GM06990 (cell line): ENCODE measurements around the gene FZR1.

ENCODE experiments used
- DNase-seq: peaks from one replicate; pipeline ENCODE4 v3.0.0-alpha.2; 2011; ENCODE audit not compliant: insufficient read length; ENCODE audit errors: extremely low read depth
- H3K27me3 ChIP-seq: replicated peaks from 2 replicates; pipeline ENCODE4 v1.6.0; 2011; ENCODE audit warnings: low read length; ENCODE audit not compliant: control insufficient read depth, insufficient read depth
- H3K36me3 ChIP-seq: 2 replicates; pipeline ENCODE4 v1.5.1; 2011; ENCODE audit warnings: low read length; ENCODE audit not compliant: control insufficient read depth, insufficient read depth
- H3K4me3 ChIP-seq: replicated peaks from 2 replicates; pipeline ENCODE4 v1.5.1; 2011; ENCODE audit warnings: low read depth, mild to moderate bottlenecking, control low read depth, low read length
- CTCF ChIP-seq: IDR thresholded peaks from 2 replicates; pipeline ENCODE4 v1.5.1; 2011; ENCODE audit warnings: low read length, control low read depth, mild to moderate bottlenecking, inconsistent platforms; ENCODE audit not compliant: insufficient read depth, poor library complexity, severe bottlenecking

FZR1 gene

GRCh38 chr19:3572132-3572854 lies 66.2 kb downstream of the FZR1 start:
- DNase-seq = peak; percentile 100
- Histone ChIP-seq H3K27me3 (no peaks in the 10 kb centered on the region), H3K36me3 (peaks cover 5% of the 10 kb centered on the region), H3K4me3 (peak overlapping the region; percentile 45)
- TF ChIP-seq CTCF = no peak

GRCh38 chr19:3572855-3573161 lies 66.7 kb downstream of the FZR1 start, which contains the start of gene HMG20B:
Gene HMG20B (plus strand): TSS chr19:3572944. CDS start chr19:3573310, 366 bp downstream.
- no peak for TF ChIP-seq CTCF
- H3K27me3 ChIP-seq = no peaks in the 10 kb centered on the region
- no peak for DNase-seq
- peaks cover 5% of the 10 kb centered on the region for H3K36me3 ChIP-seq
- H3K4me3 ChIP-seq = peak within 1 kb of the TSS; percentile 89

DNA sequence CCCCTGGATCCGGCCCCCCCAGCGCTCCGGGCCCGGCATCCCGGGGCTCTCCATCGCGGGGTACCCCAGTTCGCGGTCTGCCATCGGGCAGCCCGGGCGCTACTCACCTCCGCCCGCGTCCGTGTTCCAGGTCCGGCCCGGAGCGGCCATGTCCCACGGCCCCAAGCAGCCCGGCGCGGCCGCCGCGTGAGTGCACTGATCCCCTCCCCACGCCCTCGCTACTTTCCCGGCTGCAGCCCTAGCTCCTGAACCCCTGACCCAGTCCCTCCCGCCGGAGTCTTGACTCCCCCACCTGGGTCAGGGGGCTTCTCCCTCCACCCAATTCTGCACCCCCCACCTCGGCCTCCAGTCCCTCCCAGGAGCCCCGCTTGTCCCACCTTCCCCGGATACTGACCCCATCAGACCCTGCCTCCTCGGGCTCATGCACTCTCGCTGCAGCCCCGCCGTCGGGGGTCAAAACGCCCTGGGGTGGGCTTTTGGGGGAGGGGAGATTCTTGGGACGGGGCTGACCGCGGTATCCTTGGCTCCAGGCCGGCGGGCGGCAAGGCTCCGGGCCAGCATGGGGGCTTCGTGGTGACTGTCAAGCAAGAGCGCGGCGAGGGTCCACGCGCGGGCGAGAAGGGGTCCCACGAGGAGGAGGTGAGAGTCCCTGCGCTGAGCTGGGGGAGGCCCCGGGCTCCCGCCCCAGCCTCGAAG lies 67.2 kb downstream of the FZR1 start:
- TF ChIP-seq CTCF = no peak
- Histone ChIP-seq H3K36me3 (peaks cover 5% of the 10 kb centered on the region), H3K27me3 (no peaks in the 10 kb centered on the region), H3K4me3 (peak overlapping the region; percentile 89)
- DNase-seq = no peak

DNA sequence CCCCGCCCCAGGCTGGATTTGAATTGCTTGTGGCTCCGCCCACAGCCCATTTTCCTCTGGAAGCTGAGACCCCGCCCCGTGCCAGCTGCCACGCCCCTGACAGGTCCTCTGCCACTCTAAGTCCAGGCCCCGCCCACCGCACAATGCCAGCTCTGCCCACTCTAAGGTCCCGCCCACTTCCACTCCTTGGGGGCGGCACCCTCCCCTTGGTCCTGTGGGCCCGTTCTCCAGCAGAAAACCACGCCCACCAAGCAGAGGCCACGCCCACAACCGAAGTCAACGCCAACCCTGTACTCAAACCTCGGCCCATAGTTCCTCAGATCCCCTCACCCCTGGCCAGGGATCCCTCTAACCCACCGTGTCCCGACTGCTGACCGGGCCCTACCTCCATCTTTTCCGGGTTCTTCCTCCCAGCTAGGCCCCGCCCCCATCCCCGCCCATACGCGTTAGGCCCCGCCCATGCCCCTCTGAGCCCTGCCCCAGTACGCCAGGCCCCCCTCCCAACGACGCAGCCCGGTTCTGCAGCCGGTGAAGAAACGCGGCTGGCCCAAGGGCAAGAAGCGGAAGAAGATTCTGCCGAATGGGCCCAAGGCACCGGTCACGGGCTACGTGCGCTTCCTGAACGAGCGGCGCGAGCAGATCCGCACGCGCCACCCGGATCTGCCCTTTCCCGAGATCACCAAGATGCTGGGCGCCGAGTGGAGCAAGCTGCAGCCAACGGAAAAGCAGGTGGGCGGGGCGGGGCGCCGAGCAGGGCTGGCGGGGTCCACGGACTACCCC lies 67.9 kb downstream of the FZR1 start:
- H3K4me3 ChIP-seq = peak overlapping the region; percentile 89
- H3K27me3 ChIP-seq = no peaks in the 10 kb centered on the region
- DNase-seq = peak; percentile 89
- TF ChIP-seq CTCF = no peak
- H3K36me3 ChIP-seq = peaks cover 5% of the 10 kb centered on the region

GRCh38 chr19:3575260-3575741 lies 69.2 kb downstream of the FZR1 start:
- Histone ChIP-seq H3K27me3 (no peaks in the 10 kb centered on the region), H3K36me3 (peaks cover 5% of the 10 kb centered on the region), H3K4me3 (no peak overlapping the region)
- DNase-seq = no peak
- peak; percentile 48 for TF ChIP-seq CTCF
